ENCODE data around the gene CABLES1. TPM values are rescaled to one million over a fixed set of nuclear protein-coding genes. Genes with fewer than 3 reads are reported as not detected.

CABLES1 gene
- polyA plus RNA-seq, 1 of the 3 experiments (the other 2 are of a cell fraction): 2.2 TPM

- 0 out of 2 replicates have a peak overlapping the region, but pooled peaks have one; percentile 26 for H3K4me2 ChIP-seq
- H4K20me1 ChIP-seq (ENCODE audit: insufficient read depth): no peaks in the 10 kb centered on the region
- H3K27me3 ChIP-seq (ENCODE audit: insufficient read depth): no peaks in the 10 kb centered on the region
- H3K9me2 ChIP-seq: no peaks in the 10 kb centered on the region
- DNase-seq: no peak
- 95% methylated on average over 3 of the region's 3 CpGs for WGBS (ENCODE audit: low lambda C conversion rate)
- H3F3A ChIP-seq (replicated peaks; ENCODE audit: insufficient read depth): peaks cover 16% of the 10 kb centered on the region
- no peak overlapping the region for H3K4me3 ChIP-seq (ENCODE audit: low read depth in 2 of 2, low read length in 1 of 2)
- ChIA-PET CTCF (no interaction called here), POLR2A (no interaction called here)
- H3K27ac ChIP-seq (ENCODE audit: low read depth in 2 of 2, low read length in 1 of 2): peak overlapping the region in 1 of 2 experiments; percentile 85; a peak in 2 of 4 replicates
- H3K9ac ChIP-seq: peak overlapping the region; percentile 62; the same call in 1 of the 2 replicates
- TF ChIP-seq JUND (IDR thresholded peaks at IDR 0.05) (no peak), SMC3 (IDR thresholded peaks at IDR 0.05; ENCODE audit: low read depth, low read length) (no peak), RFX5 (IDR thresholded peaks at IDR 0.05; ENCODE audit: low read length) (no peak), NFIC (IDR thresholded peaks at IDR 0.05; ENCODE audit: borderline replicate concordance) (no peak), RCOR1 (IDR thresholded peaks at IDR 0.05; ENCODE audit: low read length) (no peak), EP300 (IDR thresholded peaks at IDR 0.05; ENCODE audit: borderline replicate concordance in 1 of 2, low read depth in 1 of 2, low read length in 1 of 2) (no peak), NRF1 (IDR thresholded peaks at IDR 0.05; ENCODE audit: low read depth, low read length) (no peak), FOSL2 (IDR thresholded peaks at IDR 0.05; ENCODE audit: borderline replicate concordance, low read depth) (no peak), USF2 (IDR thresholded peaks at IDR 0.05; ENCODE audit: borderline replicate concordance, low read depth, low read length) (no peak), ZBTB33 (IDR thresholded peaks at IDR 0.05; ENCODE audit: borderline replicate concordance, low read depth) (no peak), RAD21 (IDR thresholded peaks at IDR 0.05; ENCODE audit: low read length) (no peak), FOXM1 (IDR thresholded peaks at IDR 0.05; ENCODE audit: low read depth) (no peak), MXI1 (IDR thresholded peaks at IDR 0.05; ENCODE audit: low read depth, low read length) (no peak)
- H2AFZ ChIP-seq (ENCODE audit: low read depth): no peak overlapping the region
- H3K4me1 ChIP-seq (ENCODE audit: control insufficient read depth in 1 of 2, insufficient read depth in 2 of 2, low read depth in 1 of 2, low read length in 1 of 2): peaks cover 0 to 28% of the 10 kb centered on the region in 2 experiments; a peak in 2 of 4 replicates
- no peaks in the 10 kb centered on the region for H3K79me2 ChIP-seq (ENCODE audit: insufficient read depth)
- no peaks in the 10 kb centered on the region for H3K36me3 ChIP-seq (replicated peaks in 1 of 2; ENCODE audit: control insufficient read depth in 1 of 2, insufficient read depth in 2 of 2, low read length in 1 of 2)
- H3K9me3 ChIP-seq: no peaks in the 10 kb centered on the region
These were observed 167.2 kb downstream of the CABLES1 start for GRCh38 chr18:23302511-23302850.

GRCh38 chr18:23302851-23303527 lies 167.7 kb downstream of the CABLES1 start:
- TF ChIP-seq GABPA (IDR thresholded peaks at IDR 0.05; ENCODE audit: low read depth): no peak
- no peak for TF ChIP-seq RAD21 (IDR thresholded peaks at IDR 0.05; ENCODE audit: low read length)
- 0 out of 2 replicates have a peak, but pooled peaks have one; percentile 6 for TF ChIP-seq TCF12 (IDR thresholded peaks at IDR 0.05)
- TF ChIP-seq TEAD4 (IDR thresholded peaks at IDR 0.05; ENCODE audit: borderline replicate concordance, insufficient read depth): no peak
- peak overlapping the region; percentile 82 for H2AFZ ChIP-seq (ENCODE audit: low read depth)
- no peaks in the 10 kb centered on the region for H3K36me3 ChIP-seq (replicated peaks in 1 of 2; ENCODE audit: control insufficient read depth in 1 of 2, insufficient read depth in 2 of 2, low read length in 1 of 2)
- whole genome bisulfite sequencing (ENCODE audit: low lambda C conversion rate): 83% methylated on average over 8 of the region's 8 CpGs
- H3K9me3 ChIP-seq: no peaks in the 10 kb centered on the region
- H3K27ac ChIP-seq (ENCODE audit: low read depth in 2 of 2, low read length in 1 of 2): peak overlapping the region in 1 of 2 experiments; percentile 85; a peak in 2 of 4 replicates
- no peaks in the 10 kb centered on the region for H3K9me2 ChIP-seq
- H3K27me3 ChIP-seq (ENCODE audit: insufficient read depth): no peaks in the 10 kb centered on the region
- peak overlapping the region; percentile 62 for H3K9ac ChIP-seq
- H3K79me2 ChIP-seq (ENCODE audit: insufficient read depth): no peaks in the 10 kb centered on the region
- ChIA-PET POLR2A (no interaction called here), CTCF (no interaction called here)
- H3K4me1 ChIP-seq (ENCODE audit: control insufficient read depth in 1 of 2, insufficient read depth in 2 of 2, low read depth in 1 of 2, low read length in 1 of 2): peaks cover 1 to 34% of the 10 kb centered on the region in 2 experiments; a peak in 2 of 4 replicates
- no peak overlapping the region for H3K4me3 ChIP-seq (ENCODE audit: low read depth in 2 of 2, low read length in 1 of 2)
- peaks cover 16% of the 10 kb centered on the region for H3F3A ChIP-seq (replicated peaks; ENCODE audit: insufficient read depth)
- no peak for DNase-seq
- peak overlapping the region; percentile 26 for H3K4me2 ChIP-seq
- H4K20me1 ChIP-seq (ENCODE audit: insufficient read depth): no peaks in the 10 kb centered on the region
